GM18858 (cell line): ENCODE results near the gene TSSK2.
"Not testable (repeated sequence)": the region's sequence is repeated elsewhere in the genome, so short reads cannot be mapped to it uniquely, and the experiment has no call there.

Experiments used
- ATAC-seq: cut with Tn5 transposase; IDR thresholded peaks from one replicate; pipeline ENCODE4 v1.9.1; 2021; ENCODE audit not compliant: unreplicated experiment

TSSK2 gene

DNA sequence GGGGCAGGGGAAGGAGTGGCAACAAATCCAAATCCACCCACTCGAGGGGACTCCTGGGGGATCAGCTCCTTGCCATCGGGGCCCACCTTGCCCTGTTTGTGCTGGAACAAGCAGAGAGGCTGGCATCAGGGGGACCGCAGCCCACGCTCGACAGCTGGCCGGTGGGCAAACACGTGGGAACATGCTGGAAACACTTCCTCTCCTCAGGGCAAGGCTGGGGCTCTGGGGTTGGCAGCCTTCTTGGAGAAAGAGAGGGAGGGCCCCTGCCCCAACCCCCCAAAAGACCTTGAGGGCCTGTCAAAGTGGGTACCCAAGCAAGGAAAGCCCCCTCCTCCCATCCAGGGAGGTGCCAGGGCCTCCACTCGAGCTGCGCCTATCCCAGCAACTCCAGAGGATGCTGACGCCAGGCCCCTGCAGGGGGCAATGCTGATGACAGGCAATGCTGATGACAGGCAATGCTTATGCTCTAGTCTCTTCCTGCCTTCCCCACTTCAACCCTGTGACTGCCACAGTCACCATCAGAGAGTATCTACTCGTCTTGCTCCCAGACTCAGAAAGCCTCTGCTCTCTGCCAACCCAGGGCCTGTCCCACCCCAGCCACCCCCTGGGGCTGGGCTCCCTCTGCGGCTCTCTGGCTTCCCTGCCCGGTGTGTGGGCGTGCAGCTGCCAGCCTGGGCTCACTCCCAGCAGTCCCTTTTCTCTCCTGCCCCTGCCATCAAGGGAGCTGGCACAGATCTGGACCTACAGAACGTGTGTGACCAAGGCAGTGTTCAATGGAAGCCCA is 7.3 kb downstream of the TSSK2 start:
- ATAC-seq: no peak

- no peak for ATAC-seq
These were observed 7.9 kb downstream of the TSSK2 start for GRCh38 chr22:19139001-19139356.

DNA sequence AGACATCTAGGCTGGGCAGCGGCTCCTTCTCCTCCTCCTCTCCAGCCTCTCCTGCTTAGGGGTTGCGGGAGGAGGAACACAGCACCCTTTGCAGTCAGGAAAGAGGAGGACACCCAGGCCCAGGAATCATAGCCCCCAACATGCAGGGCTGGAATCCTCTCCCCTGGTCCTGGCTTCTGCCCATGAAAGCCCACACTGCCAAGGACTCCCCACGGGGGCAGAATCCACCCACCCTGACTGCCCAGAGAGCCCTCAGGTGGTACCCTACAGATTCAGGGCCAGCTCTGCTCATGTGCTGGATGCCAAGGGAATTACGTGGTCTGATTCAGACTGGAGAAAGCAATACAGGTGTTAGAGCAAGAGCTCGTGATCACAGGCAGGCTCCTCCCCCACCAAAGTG is 8.9 kb downstream of the TSSK2 start:
- no peak for ATAC-seq

- no peak for ATAC-seq
These were observed 11.3 kb downstream of the TSSK2 start for GRCh38 chr22:19142394-19142793.

GRCh38 chr22:19143212-19143611 is 12.1 kb downstream of the TSSK2 start:
- no peak for ATAC-seq

- no peak for ATAC-seq
These were observed 12.9 kb downstream of the TSSK2 start for GRCh38 chr22:19143967-19144400.

GRCh38 chr22:19146215-19146968 is 15.3 kb downstream of the TSSK2 start:
- ATAC-seq: no peak

DNA sequence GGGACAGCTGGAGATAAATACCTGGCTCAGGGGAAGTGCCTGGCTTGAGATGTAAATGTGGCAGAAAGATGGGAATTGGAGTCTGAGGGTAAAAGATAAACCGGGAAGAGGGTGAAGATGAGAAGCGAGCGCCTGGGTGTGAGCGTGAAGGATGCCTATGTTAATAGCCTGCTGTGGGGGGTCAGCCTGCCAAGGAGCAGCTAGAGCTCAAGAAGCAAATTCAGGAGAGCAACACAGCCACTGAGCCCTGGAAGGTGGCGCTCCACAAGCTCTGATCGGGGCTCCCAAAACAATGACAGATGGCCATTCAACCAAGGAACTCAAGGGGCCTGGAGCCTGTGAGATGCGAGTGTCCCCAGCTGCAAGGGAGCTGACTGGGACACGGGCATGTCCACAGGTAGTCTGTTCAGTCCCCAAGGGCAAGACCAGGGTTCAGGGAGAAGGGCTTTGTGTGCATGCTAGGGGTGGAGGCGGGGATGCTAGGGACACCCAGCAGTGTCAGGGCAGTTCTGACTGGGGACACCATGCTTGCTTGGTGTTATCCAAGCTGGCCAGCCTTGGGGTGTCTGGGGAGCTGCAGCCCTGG is 16.2 kb downstream of the TSSK2 start:
- no peak for ATAC-seq

GRCh38 chr22:19148417-19149046 is 17.4 kb downstream of the TSSK2 start:
- no peak for ATAC-seq

DNA sequence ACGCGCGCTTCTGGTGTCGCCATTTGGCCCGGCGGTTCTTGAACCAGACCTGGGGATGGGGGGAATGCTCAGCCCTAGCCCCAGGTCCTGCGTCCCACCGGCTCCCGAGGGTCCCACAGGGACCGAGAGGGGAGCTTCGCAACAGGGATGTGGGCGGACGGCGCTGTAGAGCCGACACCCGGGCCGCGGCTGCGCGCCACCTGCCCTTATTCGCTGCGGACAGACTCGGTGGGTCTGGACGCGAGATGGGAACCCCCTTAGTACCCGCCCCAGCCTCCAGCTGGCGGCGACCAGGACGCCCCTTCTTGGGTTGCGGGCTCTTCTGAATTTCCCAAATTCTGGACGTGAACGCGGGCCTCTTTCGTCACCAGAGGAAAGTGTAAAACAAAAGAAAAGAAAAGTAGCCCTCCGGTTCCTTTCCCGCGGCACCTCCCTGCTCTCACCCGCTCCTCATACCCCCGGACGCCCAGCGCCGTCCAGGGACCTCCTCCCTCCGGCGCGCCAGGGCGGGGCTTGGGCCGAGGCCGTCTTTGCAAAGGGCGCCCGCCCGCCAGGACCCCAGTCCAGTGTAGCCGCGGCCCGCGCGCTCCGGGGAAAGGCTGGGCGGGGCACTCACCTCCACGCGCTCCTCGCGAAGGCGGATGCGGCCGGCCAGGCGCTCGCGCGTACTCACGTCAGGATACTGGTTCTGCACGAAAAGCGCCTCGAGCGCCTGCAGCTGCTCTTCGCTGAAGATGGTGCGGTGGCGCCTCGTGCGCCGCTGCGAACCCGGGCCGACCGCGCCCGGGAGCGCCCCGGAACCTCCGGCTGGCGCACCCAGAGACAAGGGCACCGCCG is 18.2 kb downstream of the TSSK2 start:
- no peak for ATAC-seq

- ATAC-seq: no peak
These were observed 18.9 kb downstream of the TSSK2 start, which contains the start of gene GSC2 for GRCh38 chr22:19149991-19150390. GSC2 (minus strand) TSS chr22:19150292; CDS start chr22:19150283, 9 bp downstream.

GRCh38 chr22:19150482-19151328 is 19.6 kb downstream of the TSSK2 start:
- ATAC-seq: no peak

DNA sequence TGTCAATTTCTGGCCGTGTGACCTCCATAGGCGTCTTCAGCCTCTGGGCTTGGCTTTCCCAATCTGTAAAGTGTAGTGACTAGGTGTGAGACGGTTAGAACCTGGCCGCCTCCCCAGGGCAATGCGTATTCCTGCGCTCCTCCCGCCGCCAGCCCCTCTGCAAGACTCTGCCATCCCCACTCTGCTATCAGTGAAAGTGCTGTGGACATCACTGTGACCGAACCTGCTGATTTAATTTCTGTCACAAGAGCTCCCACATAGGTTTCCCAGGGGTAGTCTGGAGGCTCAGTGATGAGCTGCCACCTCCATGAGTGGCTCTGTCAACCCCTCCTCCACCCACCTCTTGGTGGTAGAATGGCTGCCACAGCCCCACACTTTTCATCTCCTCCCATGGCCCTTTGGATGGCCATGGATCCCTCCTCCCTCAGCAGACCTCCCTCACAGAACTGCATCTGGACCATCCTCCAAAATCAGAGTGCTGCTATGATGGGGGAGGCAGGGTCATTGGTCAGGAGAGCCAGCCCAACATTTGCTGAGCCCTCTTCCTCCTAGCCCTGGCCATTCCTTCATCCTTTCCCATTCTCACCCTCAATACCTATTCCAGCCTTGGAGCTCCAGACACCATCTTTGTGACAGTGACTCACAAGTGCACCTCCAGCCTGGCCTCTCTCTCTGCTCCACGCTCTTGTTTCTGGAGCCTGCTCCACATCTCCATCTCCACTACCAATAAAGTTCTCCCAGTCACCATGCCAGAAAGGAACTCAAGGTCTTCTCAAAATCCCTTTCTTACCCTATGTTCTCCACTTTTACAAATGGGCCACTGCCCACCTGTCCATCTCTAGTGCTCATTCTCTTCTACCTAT is 20.5 kb downstream of the TSSK2 start:
- ATAC-seq: no peak

DNA sequence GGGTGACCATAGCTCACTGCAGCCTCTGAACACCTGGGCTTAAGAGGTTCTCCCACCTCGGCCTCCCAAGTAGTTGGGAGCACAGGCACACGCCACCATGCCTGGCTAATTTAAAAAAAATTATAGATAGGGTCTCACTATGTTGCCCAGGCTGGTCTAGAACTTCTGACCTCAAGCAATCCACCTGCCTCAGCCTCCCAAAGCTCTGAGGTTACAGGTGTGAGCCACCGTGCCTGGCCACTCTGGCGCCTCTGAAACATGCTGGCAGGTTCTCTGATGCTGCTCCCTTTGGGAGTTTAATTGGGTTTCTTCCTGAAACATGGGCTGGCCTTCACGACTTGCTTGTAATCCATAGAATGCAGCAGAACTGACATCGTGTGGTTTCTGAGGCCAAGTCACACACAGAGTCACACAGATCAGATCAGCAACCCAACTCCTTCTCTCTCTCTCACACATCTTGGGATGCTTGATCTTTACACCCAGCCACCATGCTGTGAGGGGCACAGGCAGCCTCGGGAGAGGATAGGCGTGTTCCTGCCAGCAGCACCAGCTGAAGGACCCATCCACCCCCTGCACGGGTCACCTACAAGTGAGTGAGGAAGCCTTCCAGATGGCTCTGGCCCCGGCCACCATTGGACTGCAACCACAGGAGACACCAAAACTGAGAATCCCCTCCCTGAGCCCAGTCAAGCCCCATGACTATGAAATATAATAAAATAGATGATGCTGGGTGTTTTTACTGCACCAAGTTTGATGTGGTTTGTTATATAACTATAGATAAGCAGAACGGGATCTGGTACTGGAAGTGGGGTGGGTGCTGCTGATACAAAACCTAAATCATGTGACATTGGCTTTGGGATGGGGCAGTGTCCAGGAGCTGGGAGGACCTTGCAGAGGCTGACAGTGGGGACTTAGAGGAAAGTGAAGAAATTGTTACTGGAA is 22.1 kb downstream of the TSSK2 start:
- ATAC-seq: no peak

GRCh38 chr22:19156109-19156508 is 25.0 kb downstream of the TSSK2 start:
- not testable (repeated sequence) for ATAC-seq

DNA sequence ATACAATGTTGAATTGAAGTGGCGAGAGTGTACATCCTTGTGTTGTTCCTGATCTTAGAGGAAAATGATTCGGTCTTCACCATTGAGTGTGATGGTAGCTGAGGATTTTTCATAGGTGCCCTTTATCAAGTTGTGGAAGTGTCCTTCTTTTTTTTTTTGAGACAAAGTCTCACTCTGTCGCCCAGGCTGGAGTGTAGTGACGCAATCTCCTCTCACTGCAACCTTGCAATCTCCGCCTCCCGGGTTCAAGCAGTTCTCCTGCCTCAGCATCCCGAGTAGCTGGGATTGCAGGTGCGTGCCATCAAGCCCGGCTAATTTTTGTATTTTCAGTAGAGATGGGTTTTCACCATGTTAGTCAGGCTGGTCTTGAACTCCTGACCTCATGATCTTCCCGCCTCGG is 27.5 kb downstream of the TSSK2 start:
- not testable (repeated sequence) for ATAC-seq

- ATAC-seq: no peak
These were observed 33.3 kb downstream of the TSSK2 start for GRCh38 chr22:19164425-19164824.

DNA sequence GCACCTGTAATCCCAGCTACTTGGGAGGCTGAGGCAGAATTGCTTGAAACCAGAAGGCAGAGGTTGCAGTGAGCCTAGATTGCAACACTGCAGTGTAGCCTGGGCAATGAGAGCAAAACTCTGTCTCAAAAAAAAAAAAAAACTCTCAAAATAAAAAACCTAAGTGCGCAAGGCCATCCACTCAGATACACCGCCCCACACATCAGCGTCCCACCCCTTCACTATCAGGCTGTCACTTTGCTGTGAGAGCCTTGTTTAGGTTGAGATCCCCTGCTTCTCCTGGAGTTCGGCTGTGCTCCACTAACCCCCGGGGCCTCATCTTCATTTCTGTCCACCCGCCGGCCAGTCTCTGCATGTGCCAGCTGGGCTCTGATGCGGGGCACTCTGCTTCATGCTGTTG is 35.3 kb downstream of the TSSK2 start:
- ATAC-seq: no peak
